WTC11 (cell line): ENCODE measurements around the gene STK17B. TPM values are rescaled to one million over a fixed set of nuclear protein-coding genes. Genes with fewer than 3 reads are reported as not detected.

Experiments used
- ATAC-seq: fragments of 200-7000 bp; cut with Tn5 transposase; 2 replicates; pipeline ENCODE4 v1.10.0; 2021; ENCODE audit warnings: mild to moderate bottlenecking, moderate library complexity
- CTCF ChIA-PET: fragments of 300-600 bp; sonication (Branson Sonifier 250); formaldehyde crosslinking; loops from one replicate; lab custom pipeline; 2021; ENCODE audit warnings: antibody characterized with exemption; lab: Charles Lee
- POLR2A ChIA-PET: fragments of 350-600 bp; sonication (Branson Sonifier 250); formaldehyde crosslinking; loops from one replicate; lab custom pipeline; 2021; ENCODE audit warnings: antibody characterized with exemption; lab: Charles Lee
- DNase-seq: peaks from one replicate; pipeline ENCODE4 v3.0.0; 2021; ENCODE audit warnings: low spot score
- H3K27ac Mint-ChIP-seq: 2 replicates; pipeline ENCODE4 v1.8.0; 2021; ENCODE audit warnings: mixed read lengths
- H3K27me3 Mint-ChIP-seq: 2 replicates; pipeline ENCODE4 v1.8.0; 2021; ENCODE audit warnings: low read depth, mild to moderate bottlenecking, moderate library complexity, mixed read lengths
- H3K36me3 Mint-ChIP-seq: 2 replicates; pipeline ENCODE4 v1.8.0; 2021; ENCODE audit warnings: mixed read lengths
- H3K4me1 Mint-ChIP-seq: 2 replicates; pipeline ENCODE4 v1.8.0; 2022; ENCODE audit warnings: mixed read lengths
- H3K4me3 Mint-ChIP-seq: 2 replicates; pipeline ENCODE4 v1.8.0; 2021; ENCODE audit warnings: mild to moderate bottlenecking, moderate library complexity, mixed read lengths
- H3K9me3 Mint-ChIP-seq: 2 replicates; pipeline ENCODE4 v1.8.0; 2021; ENCODE audit warnings: mixed read lengths
- ARID4B ChIP-seq: sonication (generic); formaldehyde crosslinking; IDR thresholded peaks from 2 replicates; pipeline ENCODE4 v1.8.0; 2023; ENCODE audit warnings: missing genetic modification reagents, mild to moderate bottlenecking, borderline replicate concordance
- FOXJ3 ChIP-seq: sonication (generic); formaldehyde crosslinking; IDR thresholded peaks from 2 replicates; pipeline ENCODE4 v1.9.0; 2021; ENCODE audit warnings: missing genetic modification reagents, mild to moderate bottlenecking, borderline replicate concordance
- NFE2L1 ChIP-seq: sonication (generic); formaldehyde crosslinking; IDR thresholded peaks from 2 replicates; pipeline ENCODE4 v1.8.1; 2023; ENCODE audit warnings: missing genetic modification reagents
- NFYB ChIP-seq: sonication (generic); formaldehyde crosslinking; conservative IDR thresholded peaks from 2 replicates; pipeline ENCODE4 v1.8.0; 2022; ENCODE audit warnings: low read depth, missing genetic modification reagents
- OVOL2 ChIP-seq: fragments of 250-450 bp; sonication (Bioruptor Pico); IDR thresholded peaks from 2 replicates; pipeline ENCODE4 v1.9.0; 2021; ENCODE audit warnings: mild to moderate bottlenecking, borderline replicate concordance
- SP1 ChIP-seq: sonication (generic); formaldehyde crosslinking; conservative IDR thresholded peaks from 2 replicates; pipeline ENCODE4 v1.8.1; 2022; ENCODE audit warnings: missing genetic modification reagents
- USF1 ChIP-seq: sonication (generic); formaldehyde crosslinking; IDR thresholded peaks from 2 replicates; pipeline ENCODE4 v1.8.0; 2022; ENCODE audit warnings: mild to moderate bottlenecking, missing genetic modification reagents
- ZNF219 ChIP-seq: sonication (generic); formaldehyde crosslinking; IDR thresholded peaks from 2 replicates; pipeline ENCODE4 v1.8.0; 2023; ENCODE audit warnings: missing genetic modification reagents, mild to moderate bottlenecking, borderline replicate concordance
- ZNF416 ChIP-seq: fragments of 250-450 bp; sonication (Bioruptor Pico); IDR thresholded peaks from 2 replicates; pipeline ENCODE4 v1.9.0; 2021; ENCODE audit warnings: mild to moderate bottlenecking, inconsistent platforms
- ZNF532 ChIP-seq: fragments of 250-450 bp; sonication (Bioruptor Pico); IDR thresholded peaks from 2 replicates; pipeline ENCODE4 v1.9.0; 2021; ENCODE audit warnings: mild to moderate bottlenecking, borderline replicate concordance
- total RNA-seq: library from RNA; stranded (reverse); gene quantifications from 3 replicates; pipeline ENCODE4 v1.2.3, GENCODE V29; 2021
- TF ChIP-seq, protein P1 (sequence below): sonication (generic); formaldehyde crosslinking; IDR thresholded peaks from 2 replicates; pipeline ENCODE4 v1.8.1; 2023; ENCODE audit warnings: mild to moderate bottlenecking, missing genetic modification reagents, moderate library complexity
- TF ChIP-seq, protein P2 (sequence below): sonication (generic); formaldehyde crosslinking; IDR thresholded peaks from 2 replicates; pipeline ENCODE4 v1.8.0; 2023; ENCODE audit warnings: missing genetic modification reagents
- TF ChIP-seq, protein P3 (sequence below): sonication (generic); formaldehyde crosslinking; IDR thresholded peaks from 2 replicates; pipeline ENCODE4 v1.8.1; 2023; ENCODE audit warnings: mild to moderate bottlenecking, missing genetic modification reagents, borderline replicate concordance

The STK17B gene
- total RNA-seq, 1 experiment from 2014 or later, result 11.8 TPM

DNA sequence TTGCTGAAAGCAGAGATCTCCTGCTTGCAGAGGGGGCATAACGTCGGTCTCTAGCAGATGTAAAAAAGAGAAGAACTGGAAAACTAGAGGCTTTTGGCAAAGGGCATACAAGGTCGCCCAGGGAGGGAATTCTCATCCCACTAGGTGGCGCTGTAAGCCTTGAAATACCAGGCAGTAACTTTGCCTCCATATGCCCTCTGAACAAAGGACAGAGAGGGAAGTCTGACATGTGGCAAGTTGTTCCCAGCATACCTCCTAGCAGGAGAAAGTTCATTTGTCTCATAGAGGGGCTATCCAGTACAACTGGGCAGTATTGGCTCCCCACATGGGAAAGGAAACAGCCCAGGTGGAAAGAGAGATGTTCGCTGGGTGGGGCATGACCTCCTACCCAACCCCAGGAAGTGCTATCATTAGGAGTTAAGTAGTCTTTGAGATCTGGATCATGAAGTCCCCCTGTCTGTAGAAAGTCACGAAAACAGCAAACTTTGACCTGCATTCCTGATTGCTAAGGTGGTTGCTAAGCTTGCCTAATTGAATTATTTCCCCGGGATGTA, 39.9 kb downstream of the STK17B start (continued):
- TF ChIP-seq ZNF416 (CRISPR knock-in tag) (no peak), USF1 (CRISPR knock-in tag) (no peak)

DNA sequence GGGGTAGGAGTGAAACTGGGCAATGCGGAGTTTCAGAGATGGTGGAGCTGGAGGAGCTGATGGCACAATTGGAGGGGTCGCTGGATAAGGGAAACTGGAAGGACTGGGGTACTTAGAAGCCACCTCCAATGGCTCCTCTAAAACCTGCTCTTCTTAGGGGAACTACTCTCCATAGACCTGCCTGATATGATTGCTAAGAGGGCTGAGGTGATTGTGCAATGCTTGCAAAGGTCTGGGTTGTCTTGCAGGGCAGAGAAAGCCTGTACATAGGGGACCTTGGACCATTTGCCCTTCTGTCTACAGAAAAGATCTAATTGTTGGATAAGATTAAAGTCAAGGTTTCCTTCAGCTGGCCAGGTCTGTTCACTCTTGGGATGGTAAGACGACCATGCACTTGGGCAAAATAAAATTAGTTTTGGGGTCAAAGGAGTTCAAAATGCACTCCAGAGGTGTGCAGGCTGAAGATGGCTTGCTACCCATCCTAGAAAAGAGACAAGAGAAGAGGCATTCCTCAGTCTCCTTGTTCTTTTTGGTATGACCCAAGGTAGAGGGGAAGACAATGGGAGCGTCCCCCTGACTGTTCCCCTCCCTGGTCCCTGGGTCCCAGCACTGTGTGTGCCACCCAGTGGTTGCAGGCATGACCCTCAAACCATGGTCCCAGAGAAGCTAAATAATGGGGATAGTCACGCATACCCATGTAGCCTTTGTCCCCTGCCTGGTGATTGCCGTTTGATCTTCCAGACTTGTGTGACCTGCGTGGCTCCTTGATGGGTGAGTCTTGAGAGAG, 41.1 kb downstream of the STK17B start:
- no peak overlapping the region for H3K27ac Mint-ChIP-seq
- no peak for TF ChIP-seq ZNF219 (CRISPR knock-in tag)
- TF ChIP-seq OVOL2 (CRISPR knock-in tag), result no peak
- no peak for TF ChIP-seq USF1 (CRISPR knock-in tag)
- TF ChIP-seq SP1 (CRISPR knock-in tag), result no peak
- peaks cover 8% of the 10 kb centered on the region for H3K4me1 Mint-ChIP-seq
- H3K4me3 Mint-ChIP-seq, result no peak overlapping the region
- ATAC-seq, result no peak
- H3K27me3 Mint-ChIP-seq, result peaks cover 13% of the 10 kb centered on the region; the same call in 1 of the 2 replicates
- peaks cover 82% of the 10 kb centered on the region for H3K36me3 Mint-ChIP-seq
- DNase-seq, result no peak
- ChIA-PET POLR2A (no interaction called here), CTCF (no interaction called here)
- H3K9me3 Mint-ChIP-seq, result peaks cover 83% of the 10 kb centered on the region

- H3K27me3 Mint-ChIP-seq, result peaks cover 13% of the 10 kb centered on the region; the same call in 1 of the 2 replicates
- DNase-seq (no peak), ATAC-seq (no peak)
- CTCF ChIA-PET, result no interaction called here
- H3K27ac Mint-ChIP-seq, result no peak overlapping the region
- no peak overlapping the region for H3K4me3 Mint-ChIP-seq
- H3K4me1 Mint-ChIP-seq, result peaks cover 5% of the 10 kb centered on the region
- H3K36me3 Mint-ChIP-seq, result peaks cover 71% of the 10 kb centered on the region
- POLR2A ChIA-PET, result no interaction called here
- H3K9me3 Mint-ChIP-seq, result peaks cover 74% of the 10 kb centered on the region
- TF ChIP-seq, protein P1, sequence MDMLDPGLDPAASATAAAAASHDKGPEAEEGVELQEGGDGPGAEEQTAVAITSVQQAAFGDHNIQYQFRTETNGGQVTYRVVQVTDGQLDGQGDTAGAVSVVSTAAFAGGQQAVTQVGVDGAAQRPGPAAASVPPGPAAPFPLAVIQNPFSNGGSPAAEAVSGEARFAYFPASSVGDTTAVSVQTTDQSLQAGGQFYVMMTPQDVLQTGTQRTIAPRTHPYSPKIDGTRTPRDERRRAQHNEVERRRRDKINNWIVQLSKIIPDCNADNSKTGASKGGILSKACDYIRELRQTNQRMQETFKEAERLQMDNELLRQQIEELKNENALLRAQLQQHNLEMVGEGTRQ (CRISPR knock-in tag), result no peak
- TF ChIP-seq ZNF532 (CRISPR knock-in tag), result no peak
- TF ChIP-seq, protein P2, sequence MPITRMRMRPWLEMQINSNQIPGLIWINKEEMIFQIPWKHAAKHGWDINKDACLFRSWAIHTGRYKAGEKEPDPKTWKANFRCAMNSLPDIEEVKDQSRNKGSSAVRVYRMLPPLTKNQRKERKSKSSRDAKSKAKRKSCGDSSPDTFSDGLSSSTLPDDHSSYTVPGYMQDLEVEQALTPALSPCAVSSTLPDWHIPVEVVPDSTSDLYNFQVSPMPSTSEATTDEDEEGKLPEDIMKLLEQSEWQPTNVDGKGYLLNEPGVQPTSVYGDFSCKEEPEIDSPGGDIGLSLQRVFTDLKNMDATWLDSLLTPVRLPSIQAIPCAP, result no peak
- no peak for TF ChIP-seq ARID4B (CRISPR knock-in tag)
- no peak for TF ChIP-seq NFE2L1 (CRISPR knock-in tag)
- no peak for TF ChIP-seq NFYB (CRISPR knock-in tag)
- no peak for TF ChIP-seq FOXJ3 (CRISPR knock-in tag)
- TF ChIP-seq, protein P3, sequence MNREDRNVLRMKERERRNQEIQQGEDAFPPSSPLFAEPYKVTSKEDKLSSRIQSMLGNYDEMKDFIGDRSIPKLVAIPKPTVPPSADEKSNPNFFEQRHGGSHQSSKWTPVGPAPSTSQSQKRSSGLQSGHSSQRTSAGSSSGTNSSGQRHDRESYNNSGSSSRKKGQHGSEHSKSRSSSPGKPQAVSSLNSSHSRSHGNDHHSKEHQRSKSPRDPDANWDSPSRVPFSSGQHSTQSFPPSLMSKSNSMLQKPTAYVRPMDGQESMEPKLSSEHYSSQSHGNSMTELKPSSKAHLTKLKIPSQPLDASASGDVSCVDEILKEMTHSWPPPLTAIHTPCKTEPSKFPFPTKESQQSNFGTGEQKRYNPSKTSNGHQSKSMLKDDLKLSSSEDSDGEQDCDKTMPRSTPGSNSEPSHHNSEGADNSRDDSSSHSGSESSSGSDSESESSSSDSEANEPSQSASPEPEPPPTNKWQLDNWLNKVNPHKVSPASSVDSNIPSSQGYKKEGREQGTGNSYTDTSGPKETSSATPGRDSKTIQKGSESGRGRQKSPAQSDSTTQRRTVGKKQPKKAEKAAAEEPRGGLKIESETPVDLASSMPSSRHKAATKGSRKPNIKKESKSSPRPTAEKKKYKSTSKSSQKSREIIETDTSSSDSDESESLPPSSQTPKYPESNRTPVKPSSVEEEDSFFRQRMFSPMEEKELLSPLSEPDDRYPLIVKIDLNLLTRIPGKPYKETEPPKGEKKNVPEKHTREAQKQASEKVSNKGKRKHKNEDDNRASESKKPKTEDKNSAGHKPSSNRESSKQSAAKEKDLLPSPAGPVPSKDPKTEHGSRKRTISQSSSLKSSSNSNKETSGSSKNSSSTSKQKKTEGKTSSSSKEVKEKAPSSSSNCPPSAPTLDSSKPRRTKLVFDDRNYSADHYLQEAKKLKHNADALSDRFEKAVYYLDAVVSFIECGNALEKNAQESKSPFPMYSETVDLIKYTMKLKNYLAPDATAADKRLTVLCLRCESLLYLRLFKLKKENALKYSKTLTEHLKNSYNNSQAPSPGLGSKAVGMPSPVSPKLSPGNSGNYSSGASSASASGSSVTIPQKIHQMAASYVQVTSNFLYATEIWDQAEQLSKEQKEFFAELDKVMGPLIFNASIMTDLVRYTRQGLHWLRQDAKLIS (CRISPR knock-in tag), result no peak
Measured at GRCh38 chr2:196128749-196129148, 42.6 kb downstream of the STK17B start.
